HepG2 (cell line): ENCODE data around the gene COL26A1. TPM values are rescaled to one million over a fixed set of nuclear protein-coding genes. Genes with fewer than 3 reads are reported as not detected.
A peak's percentile ranks its signal among the peaks of the same experiment; 100 is the strongest.

Experiments used
- ATAC-seq: fragments of 200-7000 bp; cut with Tn5 transposase; 3 replicates; pipeline ENCODE4 v1.9.1; 2020; ENCODE audit warnings: mild to moderate bottlenecking, moderate library complexity
- BruUV-seq: library from RNA; stranded (reverse); fragments of 400-500 nt; replicated peaks from 2 replicates; lab custom pipeline; 2021; lab: Mats Ljungman, UMichigan
- CTCF ChIA-PET: fragments of 300-600 bp; formaldehyde crosslinking; extraction: SDS; loops from one replicate; lab custom pipeline; 2021; ENCODE audit warnings: low total read pairs, inconsistent platforms, low intra/inter-chr PET ratio; lab: Yijun Ruan, JAX
- POLR2A ChIA-PET: fragments of 350-600 bp; sonication (Branson Sonifier 250); formaldehyde crosslinking; loops from one replicate; lab custom pipeline; 2020; ENCODE audit warnings: antibody characterized with exemption, inconsistent platforms; lab: Yijun Ruan, JAX
- DNase-seq: peaks from one replicate; pipeline ENCODE4 v3.0.0-alpha.2; 2015; ENCODE audit warnings: low spot score
- FAIRE-seq: peaks from 3 replicates; lab custom pipeline; 2011; peaks lifted over from hg19 to GRCh38; lab: Jason Lieb, UNC
- H2AFZ ChIP-seq: one replicate; pipeline ENCODE4 v1.6.1; 2011; ENCODE audit warnings: low read length, inconsistent platforms
- H3K27ac ChIP-seq: fragments of 300-600 bp; 3 replicates; pipeline ENCODE4 v1.8.0; 2011; ENCODE audit warnings: mixed run types, mild to moderate bottlenecking, mixed read lengths, low read length, inconsistent platforms; ENCODE audit not compliant: insufficient read depth; ENCODE audit errors: extremely low read length
- H3K27me3 ChIP-seq, 2 experiments: fragments of 200-600 bp in 1 of 2; 2 replicates in 1 of 2; 3 replicates in 1 of 2; pipeline versions ENCODE4 v1.6.0 to v1.8.0; 2011; ENCODE audit warnings: low read length in 2 of 2, mild to moderate bottlenecking in 2 of 2, moderate library complexity in 2 of 2, inconsistent platforms in 1 of 2; ENCODE audit not compliant: insufficient read depth in 2 of 2, control insufficient read depth in 1 of 2
- H3K36me3 ChIP-seq, 2 experiments: fragments of 200-600 bp in 1 of 2; replicated peaks in 1 of 2; 2 replicates in 1 of 2; 3 replicates in 1 of 2; pipeline versions ENCODE4 v1.5.1 to v1.8.0; 2011; ENCODE audit warnings: low read length in 2 of 2, inconsistent platforms in 1 of 2; ENCODE audit not compliant: insufficient read depth in 2 of 2, control insufficient read depth in 1 of 2
- H3K4me1 ChIP-seq: 2 replicates; pipeline ENCODE4 v1.5.1; 2012; ENCODE audit warnings: low read length, inconsistent platforms; ENCODE audit not compliant: insufficient read depth
- H3K4me2 ChIP-seq: 2 replicates; pipeline ENCODE4 v1.6.0; 2011; ENCODE audit warnings: low read depth, low read length, inconsistent platforms
- H3K4me3 ChIP-seq, 3 experiments: fragments of 200-600 bp in 1 of 3; sonication (generic), shearing (Covaris generic) in 1 of 3; replicated peaks in 1 of 3; 2 replicates each; pipeline ENCODE4 v1.5.1; 2011 to 2016; ENCODE audit warnings: low read length in 3 of 3, inconsistent platforms in 2 of 3, low read depth in 2 of 3, mild to moderate bottlenecking in 2 of 3, control low read depth in 1 of 3, mixed read lengths in 1 of 3; ENCODE audit not compliant: insufficient read depth in 1 of 3
- H3K79me2 ChIP-seq: one replicate; pipeline ENCODE4 v1.6.1; 2011; ENCODE audit warnings: low read length, inconsistent platforms; ENCODE audit not compliant: insufficient read depth
- H3K9ac ChIP-seq: 2 replicates; pipeline ENCODE4 v1.6.0; 2011; ENCODE audit warnings: mild to moderate bottlenecking, low read depth, low read length, inconsistent platforms; ENCODE audit not compliant: insufficient read depth
- H3K9me3 ChIP-seq: 2 replicates; pipeline ENCODE4 v1.5.1; 2012; ENCODE audit warnings: mild to moderate bottlenecking, low read length
- H4K20me1 ChIP-seq: 2 replicates; pipeline ENCODE4 v1.6.0; 2011; ENCODE audit warnings: inconsistent platforms, mild to moderate bottlenecking, low read length, moderate library complexity; ENCODE audit not compliant: insufficient read depth
- CBX2 ChIP-seq, 2 experiments: fragments of 200-600 bp in 1 of 2; sonication (generic); formaldehyde crosslinking in 1 of 2; IDR thresholded peaks; 2 replicates each; pipeline versions ENCODE4 v1.7.0 to v1.8.1; 2018 to 2022; ENCODE audit warnings: low read depth in 2 of 2, low read length in 1 of 2, mild to moderate bottlenecking in 1 of 2, missing genetic modification reagents in 1 of 2
- FOXJ3 ChIP-seq: sonication (generic); formaldehyde crosslinking; IDR thresholded peaks from 2 replicates; pipeline ENCODE4 v1.4.0; 2020; ENCODE audit warnings: missing genetic modification reagents, mild to moderate bottlenecking, borderline replicate concordance
- GPN1 ChIP-seq: sonication (generic); formaldehyde crosslinking; IDR thresholded peaks from 2 replicates; pipeline ENCODE4 v1.5.1; 2020; ENCODE audit warnings: missing genetic modification reagents, borderline replicate concordance
- RXRA ChIP-seq: sonication (generic); formaldehyde crosslinking; IDR thresholded peaks from 2 replicates; pipeline ENCODE4 v1.5.1; 2020; ENCODE audit warnings: missing genetic modification reagents
- SNAPC5 ChIP-seq: sonication (generic); formaldehyde crosslinking; IDR thresholded peaks from 2 replicates; pipeline ENCODE4 v1.8.1; 2023; ENCODE audit warnings: mild to moderate bottlenecking, missing genetic modification reagents, borderline replicate concordance
- SP140L ChIP-seq: sonication (generic); formaldehyde crosslinking; IDR thresholded peaks from 2 replicates; pipeline ENCODE4 v1.4.0; 2020; ENCODE audit warnings: missing genetic modification reagents, borderline replicate concordance
- SUZ12 ChIP-seq: fragments of 150-350 bp; IDR thresholded peaks from 2 replicates; pipeline ENCODE4 v1.6.1; 2014; ENCODE audit warnings: low read depth, low read length
- TCF12 ChIP-seq, 2 experiments: fragments of 450-650 bp in 1 of 2; sonication (generic) in 1 of 2; formaldehyde crosslinking in 1 of 2; IDR thresholded peaks; 2 replicates each; pipeline versions ENCODE4 v1.6.1 to v1.8.0; 2017 to 2022; ENCODE audit warnings: antibody characterized with exemption in 1 of 2, mild to moderate bottlenecking in 1 of 2, missing genetic modification reagents in 1 of 2, moderate library complexity in 1 of 2
- THRA ChIP-seq: sonication (generic); formaldehyde crosslinking; IDR thresholded peaks from 2 replicates; pipeline ENCODE4 v1.4.0; 2020; ENCODE audit warnings: missing genetic modification reagents, borderline replicate concordance
- ZBTB3 ChIP-seq: sonication (generic); formaldehyde crosslinking; IDR thresholded peaks from 2 replicates; pipeline ENCODE4 v1.4.0; 2020; ENCODE audit warnings: low read depth, mild to moderate bottlenecking, moderate library complexity, missing genetic modification reagents, borderline replicate concordance
- ZNF12 ChIP-seq: sonication (generic); formaldehyde crosslinking; IDR thresholded peaks from 2 replicates; pipeline ENCODE4 v1.5.0; 2020; ENCODE audit warnings: missing genetic modification reagents
- ZNF253 ChIP-seq: sonication (generic); formaldehyde crosslinking; IDR thresholded peaks from 2 replicates; pipeline ENCODE4 v1.8.0; 2022; ENCODE audit warnings: mild to moderate bottlenecking, missing genetic modification reagents, borderline replicate concordance
- ZNF761 ChIP-seq: sonication (generic); formaldehyde crosslinking; conservative IDR thresholded peaks from 2 replicates; pipeline ENCODE4 v1.4.0; 2020; ENCODE audit warnings: mild to moderate bottlenecking, missing genetic modification reagents
- ZNF782 ChIP-seq: sonication (generic); formaldehyde crosslinking; IDR thresholded peaks from 2 replicates; pipeline ENCODE4 v1.4.0; 2020; ENCODE audit warnings: missing genetic modification reagents, mild to moderate bottlenecking, borderline replicate concordance
- WGBS: methylation state at CpG from one replicate; pipeline ENCODE4 v1.1.6; 2017; ENCODE audit warnings: low lambda C conversion rate; 5-methylcytosine and 5-hydroxymethylcytosine counted together
- in situ Hi-C: cut with HindIII; loops from 2 replicates; pipeline ENCODE4 v1.10.0; 2017; ENCODE audit warnings: low pct_unique_long_range_greater_than_20kb; ENCODE audit not compliant: extremely low pct_ligation_motif_present
- intact Hi-C: fragments of 100-400 bp; cut with micrococcal nuclease; formaldehyde crosslinking; loops from one replicate; pipeline ENCODE4 v1.10.0; 2022; ENCODE audit not compliant: unreplicated experiment
- polyA plus RNA-seq, 8 experiments: library from polyadenylated mRNA; depleted of rRNA in 3 of 8; stranded (reverse) in 7 of 8; unstranded in 1 of 8; fragments of >200 nt; fragmentation: Illumina TruSeq in 4 of 8; extraction: Trizol in 4 of 8; gene quantifications; 2 replicates each; pipeline versions ENCODE4 v1.2.1 to v1.2.3, GENCODE V29; 2011 to 2016; ENCODE audit warnings: low read depth in 4 of 8, missing spikeins in 1 of 8, mixed read lengths in 1 of 8; ENCODE audit not compliant: insufficient read depth in 1 of 8
- total RNA-seq, 5 experiments: library from RNA; depleted of rRNA; stranded (reverse); fragments of >200 nt; fragmentation: Illumina TruSeq; extraction: Trizol; gene quantifications; 2 replicates each; pipeline ENCODE4 v1.2.3, GENCODE V29; 2016; ENCODE audit warnings: low read depth in 1 of 5

The COL26A1 gene
- total and polyA plus RNA-seq, 2 of the 13 experiments (the other 11 are each of a cell fraction or from before 2014, with no cell fraction given), result 7.8 to 9.2 TPM

- H3K4me3 ChIP-seq, result no peak overlapping the region
- in situ Hi-C loops, result no loop called here
- no peak for ATAC-seq
- FAIRE-seq, result no peak
- 18% methylated on average over 9 of the region's 9 CpGs for WGBS
- peaks cover 5% of the 10 kb centered on the region for H3K9me3 ChIP-seq
- TF ChIP-seq THRA (CRISPR knock-in tag) (peak; percentile 30; the same call in 1 of the 2 replicates), ZNF253 (no peak), RXRA (CRISPR knock-in tag) (0 out of 2 replicates have a peak, but pooled peaks have one; percentile 23)
- TF ChIP-seq, all 625 proteins: peak for 2
- Histone ChIP-seq H3K27ac (no peak overlapping the region), H3K27me3 (no peaks in the 10 kb centered on the region), H3K36me3 (no peaks in the 10 kb centered on the region), H3K9ac (no peak overlapping the region), H2AFZ (no peak overlapping the region), H3K4me2 (peak overlapping the region; percentile 31; the same call in 1 of the 2 replicates), H4K20me1 (no peaks in the 10 kb centered on the region), H3K4me1 (peaks cover 45% of the 10 kb centered on the region), H3K79me2 (no peaks in the 10 kb centered on the region)
- no TSS peak for BruUV-seq
- intact Hi-C loops, result no loop called here
- CTCF ChIA-PET, result no interaction called here
- POLR2A ChIA-PET, result no interaction called here
- DNase-seq, result no peak
These were observed 225.7 kb downstream of the COL26A1 start for GRCh38 chr7:101588131-101588935.

- ATAC-seq, result no peak
- WGBS, result 40% methylated on average over 5 of the region's 5 CpGs
- Histone ChIP-seq H3K4me2 (no peak overlapping the region), H3K36me3 (no peaks in the 10 kb centered on the region), H2AFZ (no peak overlapping the region), H3K27me3 (no peaks in the 10 kb centered on the region), H3K27ac (no peak overlapping the region), H3K9ac (no peak overlapping the region), H3K4me1 (peaks cover 45% of the 10 kb centered on the region), H3K79me2 (no peaks in the 10 kb centered on the region), H3K9me3 (no peaks in the 10 kb centered on the region), H4K20me1 (no peaks in the 10 kb centered on the region), H3K4me3 (no peak overlapping the region)
- in situ Hi-C loops, result no loop called here
- TF ChIP-seq ZNF761 (CRISPR knock-in tag) (no peak), FOXJ3 (CRISPR knock-in tag) (no peak), ZNF12 (CRISPR knock-in tag) (no peak), ZNF782 (CRISPR knock-in tag) (no peak), GPN1 (no peak), ZBTB3 (no peak), CBX2 (IDR thresholded peaks at IDR 0.05; ENCODE audit: low read depth, low read length) (no peak), CBX2 (CRISPR knock-in tag; IDR thresholded peaks at IDR 0.05; ENCODE audit: low read depth) (no peak), TCF12 (IDR thresholded peaks at IDR 0.05) (no peak), TCF12 (CRISPR knock-in tag; IDR thresholded peaks at IDR 0.05) (no peak), SNAPC5 (CRISPR knock-in tag) (no peak), SUZ12 (no peak), SP140L (no peak)
- POLR2A ChIA-PET, result no interaction called here
- FAIRE-seq, result no peak
- no peak for DNase-seq
- CTCF ChIA-PET, result no interaction called here
- intact Hi-C loops, result no loop called here
- no TSS peak for BruUV-seq
These were observed 226.4 kb downstream of the COL26A1 start for GRCh38 chr7:101589052-101589451.
